Stimulated activated CD4-positive, alpha-beta T cell treated with anti-CD3 and anti-CD28 coated beads, TNF-alpha, amount 100 ng/mL, for 4 hours (primary cell): Measurements from ENCODE around the gene RCAN2.
"Not testable (repeated sequence)": the region's sequence is repeated elsewhere in the genome, so short reads cannot be mapped to it uniquely, and the experiment has no call there.

ENCODE experiments used
- DNase-seq, 3 experiments: peaks; one replicate each; pipeline ENCODE4 v3.0.0-alpha.2; 2020; ENCODE audit warnings: low read depth in 3 of 3

The RCAN2 gene

DNA sequence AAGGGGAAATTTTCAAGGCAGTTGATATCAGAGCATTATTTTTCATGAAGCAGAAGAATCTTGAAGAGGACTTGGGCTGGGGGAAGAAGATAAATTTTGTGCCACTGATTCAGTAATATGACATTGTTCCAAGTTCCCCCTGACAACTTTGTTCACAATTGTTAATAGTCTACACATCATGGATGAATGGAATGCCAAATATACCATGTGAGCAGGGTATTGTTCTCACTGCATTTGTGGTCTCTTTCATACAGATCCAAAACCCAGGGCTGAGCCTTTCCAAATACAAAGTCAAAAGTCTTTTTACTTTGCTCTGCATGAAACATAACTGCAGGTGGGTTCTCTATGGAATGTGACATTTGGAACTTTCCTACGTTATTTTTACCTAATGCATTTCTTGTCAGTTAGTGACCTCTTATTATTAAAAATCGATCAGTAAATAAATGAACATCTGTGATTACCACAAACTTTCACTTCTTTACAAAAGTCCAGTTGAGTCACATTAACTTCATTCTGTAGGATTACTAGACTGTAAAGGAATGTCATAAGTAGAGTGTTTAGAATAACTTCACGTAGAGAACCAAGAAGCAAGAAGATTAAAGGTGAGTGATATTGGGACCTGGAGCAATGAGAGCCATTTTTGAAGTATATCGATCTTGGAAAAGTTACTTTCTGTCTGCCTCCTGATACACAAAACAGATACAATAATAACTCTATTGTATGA is 100.9 kb downstream of the RCAN2 start:
- no peak for DNase-seq

GRCh38 chr6:46387728-46388127 is 103.5 kb downstream of the RCAN2 start:
- DNase-seq, result not testable (repeated sequence)

- no peak for DNase-seq
Observed at GRCh38 chr6:46381579-46381978, 109.7 kb downstream of the RCAN2 start.

GRCh38 chr6:46381057-46381456 is 110.2 kb downstream of the RCAN2 start:
- DNase-seq, result no peak

GRCh38 chr6:46380152-46380807 is 111.0 kb downstream of the RCAN2 start:
- DNase-seq, result no peak

GRCh38 chr6:46378882-46379416 is 112.3 kb downstream of the RCAN2 start:
- DNase-seq, result no peak

- DNase-seq, result no peak
Observed at GRCh38 chr6:46378161-46378881, 112.9 kb downstream of the RCAN2 start.

- no peak for DNase-seq
Observed at GRCh38 chr6:46377209-46377608, 114.0 kb downstream of the RCAN2 start.

GRCh38 chr6:46376562-46377061 is 114.6 kb downstream of the RCAN2 start:
- no peak for DNase-seq

DNA sequence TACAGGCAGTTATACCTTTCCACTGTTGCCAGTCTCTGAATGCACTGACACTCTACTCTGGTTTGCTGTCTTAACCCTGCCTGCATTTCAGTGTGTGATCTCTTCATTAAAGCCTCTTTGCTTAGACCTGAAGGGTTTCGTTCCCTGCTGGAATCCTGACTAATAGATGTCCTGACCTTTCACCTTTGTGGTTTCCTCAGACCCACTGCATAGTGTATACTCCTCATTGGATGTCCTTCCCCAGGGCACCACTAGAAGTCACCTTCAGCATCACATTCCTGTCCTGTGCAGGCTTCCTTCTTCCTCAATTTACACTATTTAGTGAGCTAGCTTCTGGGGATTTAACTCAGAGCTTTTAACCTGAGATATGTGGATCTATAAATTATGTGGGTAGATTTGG is 120.6 kb downstream of the RCAN2 start:
- DNase-seq, result no peak

- DNase-seq, result no peak
Observed at GRCh38 chr6:46368169-46368536, 123.1 kb downstream of the RCAN2 start.

DNA sequence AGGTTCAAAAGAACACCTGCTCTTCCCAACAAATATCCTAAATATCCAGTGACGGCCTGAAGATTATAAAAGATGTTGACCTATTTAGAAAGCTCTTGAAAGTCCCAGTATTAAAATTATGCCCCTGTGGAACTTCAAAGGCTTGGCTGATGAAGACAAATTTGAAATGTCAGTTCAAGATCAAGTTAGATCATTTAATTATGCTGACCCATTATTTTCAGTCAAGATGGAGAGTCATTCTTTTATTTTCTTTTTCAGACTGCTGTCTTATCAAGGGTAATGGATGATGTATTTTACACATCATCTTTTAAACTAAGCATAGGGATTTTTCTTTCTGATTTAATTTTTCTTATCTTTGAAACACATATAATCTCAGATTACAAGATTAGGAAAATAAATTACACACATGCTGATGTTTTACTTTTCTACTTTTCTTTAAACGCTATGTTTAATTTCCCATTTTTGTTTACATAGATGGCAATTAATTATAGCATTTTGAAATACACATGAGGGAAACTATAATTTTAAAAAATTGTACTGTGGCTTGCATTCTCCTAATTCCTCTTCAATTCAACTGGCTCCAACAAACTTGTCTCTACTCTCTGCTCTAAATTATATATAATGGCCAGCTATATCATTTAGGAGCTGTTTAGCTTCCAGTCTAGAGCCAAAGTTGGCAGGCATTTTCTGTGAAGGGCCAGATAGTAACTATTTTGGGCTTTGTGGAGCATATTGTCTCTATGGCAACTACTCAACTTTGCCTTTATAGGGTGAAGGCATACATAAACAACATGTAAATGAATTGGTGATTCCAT is 123.7 kb downstream of the RCAN2 start:
- no peak for DNase-seq

DNA sequence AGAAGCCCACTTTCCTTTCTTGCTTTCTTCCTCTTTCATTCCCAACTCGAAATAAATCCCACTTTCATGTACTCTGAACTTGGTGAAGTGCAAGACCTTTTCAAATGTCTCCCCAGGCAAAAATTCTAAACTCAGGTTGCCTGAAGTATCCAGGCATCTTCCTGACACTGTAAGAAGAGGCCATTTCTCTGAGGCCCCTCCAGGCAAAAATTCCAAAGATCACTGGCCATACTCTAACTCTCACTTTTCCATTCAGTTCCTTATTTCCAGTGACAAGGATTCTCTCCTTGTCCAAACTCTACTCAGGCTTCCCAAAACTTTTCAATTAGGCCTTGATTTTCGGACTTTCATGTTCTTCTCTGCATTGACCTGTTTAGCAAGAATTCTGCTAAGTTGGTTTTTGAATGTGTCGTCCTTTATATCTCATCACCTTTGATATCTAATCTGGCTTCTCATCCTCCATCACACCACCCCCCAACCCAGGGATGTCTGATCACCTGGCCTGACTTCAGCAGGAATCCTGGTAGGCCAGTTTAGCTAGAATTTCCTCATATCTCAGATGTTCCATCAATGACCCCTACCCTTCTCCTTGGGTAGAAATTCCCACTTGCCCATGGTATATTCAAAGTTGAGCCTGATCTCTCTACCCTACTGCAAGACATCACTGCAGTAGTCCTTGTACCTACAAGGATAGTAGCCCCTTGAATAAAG is 124.9 kb downstream of the RCAN2 start:
- DNase-seq, result no peak

DNA sequence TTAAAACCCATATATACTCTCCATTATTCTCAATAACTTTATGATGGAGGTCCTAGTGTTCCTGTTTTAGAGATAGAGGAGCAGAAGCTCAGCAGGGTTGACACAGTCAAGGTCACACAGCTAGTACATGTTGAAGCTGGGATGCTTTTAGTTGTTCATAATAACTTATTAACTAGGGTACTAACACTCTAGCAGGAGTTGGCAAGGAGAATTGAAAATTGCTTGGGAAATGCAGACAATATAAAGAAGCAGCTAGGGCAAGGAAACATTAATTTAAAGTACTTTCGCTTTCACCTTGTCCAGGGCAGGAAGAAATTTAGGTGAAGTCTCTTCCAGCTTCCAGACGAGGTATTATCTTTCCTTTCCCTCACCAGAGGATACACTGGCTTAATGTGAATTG is 133.7 kb downstream of the RCAN2 start:
- no peak for DNase-seq

GRCh38 chr6:46356543-46356942 is 134.7 kb downstream of the RCAN2 start:
- DNase-seq, result no peak

- DNase-seq, result no peak
Observed at GRCh38 chr6:46353528-46353927, 137.7 kb downstream of the RCAN2 start.

DNA sequence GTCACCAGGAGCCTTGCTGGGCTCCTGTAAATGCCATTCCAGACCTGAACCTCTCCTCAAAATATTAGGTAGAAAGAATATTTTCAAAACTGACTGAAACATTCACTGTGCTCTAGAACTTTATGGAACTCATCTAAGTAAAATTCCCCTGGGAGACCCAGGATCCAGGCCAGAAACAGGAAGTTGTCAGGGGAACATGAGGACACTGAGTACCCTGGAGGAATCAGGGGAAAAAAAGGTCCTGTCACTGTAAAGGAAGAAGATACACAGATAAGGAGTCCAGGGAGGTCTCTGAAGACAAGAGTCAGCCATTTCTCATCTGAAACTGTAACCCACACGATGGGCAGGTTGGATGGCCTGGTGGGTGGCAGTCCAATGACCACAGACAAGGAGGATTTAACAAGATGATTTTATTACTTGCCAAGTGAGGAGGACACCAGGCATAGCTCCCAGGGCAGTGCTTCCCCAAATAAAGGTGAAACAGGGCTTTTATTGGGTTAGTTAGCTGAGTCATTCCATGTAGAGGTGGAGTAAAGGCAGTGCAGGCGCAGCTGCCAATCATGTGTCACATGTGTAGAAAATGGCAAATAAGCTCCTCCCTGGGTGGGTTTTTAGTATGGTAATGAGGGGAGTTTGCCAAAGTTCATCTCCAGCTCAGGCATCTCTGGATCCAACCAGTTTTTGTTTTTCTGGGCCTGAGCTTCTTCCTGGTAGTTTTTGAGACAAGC is 138.5 kb downstream of the RCAN2 start:
- no peak for DNase-seq

GRCh38 chr6:46350714-46351113 is 140.5 kb downstream of the RCAN2 start:
- no peak for DNase-seq

DNA sequence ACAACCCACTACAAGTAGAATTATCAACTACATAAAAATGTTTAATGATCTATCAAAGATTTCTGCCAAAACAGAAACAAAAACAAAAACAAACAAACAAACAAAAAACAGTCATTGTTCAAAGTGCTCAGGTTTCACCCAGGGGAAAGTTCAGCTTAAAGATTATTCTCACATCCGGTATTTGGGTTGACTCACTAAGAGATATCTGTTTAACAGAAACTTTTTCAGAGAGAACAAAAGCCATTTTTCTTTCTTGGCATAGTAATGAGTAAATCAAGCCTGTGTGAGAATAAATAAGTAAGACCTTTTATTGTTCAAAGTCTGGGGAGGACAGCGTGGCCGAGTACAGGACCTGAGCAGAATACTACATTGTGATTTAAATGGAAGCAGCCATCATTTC is 143.6 kb downstream of the RCAN2 start:
- no peak for DNase-seq

- no peak for DNase-seq
Observed at GRCh38 chr6:46340246-46340645, 151.0 kb downstream of the RCAN2 start.
